HG02642 (cell line): ENCODE measurements around the gene CBLL2.
"Not testable (repeated sequence)": the region's sequence is repeated elsewhere in the genome, so short reads cannot be mapped to it uniquely, and the experiment has no call there.

Experiments
- ATAC-seq: cut with Tn5 transposase; IDR thresholded peaks from one replicate; pipeline ENCODE4 v1.9.1; 2021; ENCODE audit warnings: mild to moderate bottlenecking; ENCODE audit not compliant: unreplicated experiment, poor library complexity

Gene CBLL2, protein sequence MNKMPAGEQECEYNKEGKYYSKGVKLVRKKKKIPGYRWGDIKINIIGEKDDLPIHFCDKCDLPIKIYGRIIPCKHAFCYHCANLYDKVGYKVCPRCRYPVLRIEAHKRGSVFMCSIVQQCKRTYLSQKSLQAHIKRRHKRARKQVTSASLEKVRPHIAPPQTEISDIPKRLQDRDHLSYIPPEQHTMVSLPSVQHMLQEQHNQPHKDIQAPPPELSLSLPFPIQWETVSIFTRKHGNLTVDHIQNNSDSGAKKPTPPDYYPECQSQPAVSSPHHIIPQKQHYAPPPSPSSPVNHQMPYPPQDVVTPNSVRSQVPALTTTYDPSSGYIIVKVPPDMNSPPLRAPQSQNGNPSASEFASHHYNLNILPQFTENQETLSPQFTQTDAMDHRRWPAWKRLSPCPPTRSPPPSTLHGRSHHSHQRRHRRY

DNA sequence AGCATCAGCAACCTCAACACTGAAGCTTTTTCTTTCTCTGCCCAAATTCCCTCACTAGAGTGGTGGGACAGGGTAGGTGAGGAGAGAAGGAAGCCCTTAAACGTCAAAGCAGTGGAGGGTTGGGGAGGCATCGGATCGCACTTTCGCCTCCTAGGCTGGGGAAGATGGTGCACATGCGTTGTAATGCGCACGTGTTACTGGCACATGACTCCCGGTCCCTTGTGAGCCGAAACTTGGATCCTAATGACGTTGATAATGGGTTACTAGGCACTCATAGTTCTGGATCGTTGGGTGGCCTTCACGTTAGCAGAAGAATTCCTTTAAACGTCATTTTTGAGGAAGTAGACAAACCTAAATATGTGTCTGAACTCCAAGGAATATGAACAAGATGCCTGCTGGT lies at the start of gene CBLL2:
Gene CBLL2, plus strand, starts transcription at position 301 of the 400 bp plus-strand sequence. Its CDS starts 79 bp downstream, at position 380.
- no peak for ATAC-seq

DNA sequence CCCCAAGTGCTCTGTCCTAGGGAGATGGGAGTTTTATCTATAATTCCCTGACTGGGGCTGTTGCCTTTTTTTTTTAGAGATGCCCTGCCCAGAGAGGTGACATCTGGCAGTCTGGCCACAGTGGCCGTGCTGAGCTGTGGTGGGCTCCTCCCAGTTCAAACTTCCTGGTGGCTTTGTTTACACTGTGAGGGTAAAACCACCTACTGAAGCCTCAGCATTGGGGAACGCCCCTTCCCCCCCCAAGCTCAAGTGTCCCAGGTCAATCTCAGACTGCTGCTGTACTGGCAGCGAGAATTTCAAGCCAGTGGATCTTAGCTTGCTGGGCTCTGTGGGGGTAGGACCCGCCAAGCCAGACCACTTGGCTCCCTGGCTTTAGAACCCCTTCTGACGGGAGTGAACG lies 38.3 kb upstream of the CBLL2 start:
- ATAC-seq = no peak

DNA sequence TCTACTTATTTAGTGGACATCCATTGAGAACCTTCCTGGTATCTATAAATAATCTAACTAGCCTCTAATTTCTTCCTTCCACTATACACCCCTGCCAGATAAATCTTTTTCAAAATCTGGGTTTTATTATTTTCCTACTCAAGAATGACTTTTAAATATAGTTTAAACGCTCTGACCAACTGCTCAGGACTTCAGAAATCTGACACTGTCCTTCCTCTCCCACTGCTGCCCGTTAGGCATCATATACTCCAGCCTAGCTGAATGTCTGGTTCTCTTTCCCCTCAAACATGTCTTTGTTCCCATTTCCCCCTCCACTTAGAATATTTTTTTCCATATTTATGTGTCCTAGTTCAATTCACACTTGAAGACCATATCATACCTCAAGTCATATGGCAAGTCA lies 35.2 kb upstream of the CBLL2 start:
- no peak for ATAC-seq

DNA sequence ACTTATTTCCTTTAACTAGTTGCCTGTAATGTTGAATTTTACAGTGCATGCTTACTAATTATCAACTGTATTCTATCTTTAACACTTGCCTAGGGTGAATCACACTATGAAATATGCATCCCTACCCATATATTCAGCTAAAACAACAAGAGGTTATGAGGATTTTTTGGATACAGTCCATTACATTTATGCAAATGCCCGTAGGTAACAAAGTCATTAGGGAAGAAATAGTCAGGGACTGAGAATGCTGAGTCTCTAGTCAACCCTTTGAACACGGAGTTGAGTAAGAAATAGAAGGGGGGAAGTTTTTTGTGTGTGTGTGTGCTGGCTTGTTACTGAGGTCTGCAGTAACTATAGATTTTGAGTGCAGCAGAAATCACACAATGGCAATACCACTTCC lies 26.1 kb upstream of the CBLL2 start:
- no peak for ATAC-seq

DNA sequence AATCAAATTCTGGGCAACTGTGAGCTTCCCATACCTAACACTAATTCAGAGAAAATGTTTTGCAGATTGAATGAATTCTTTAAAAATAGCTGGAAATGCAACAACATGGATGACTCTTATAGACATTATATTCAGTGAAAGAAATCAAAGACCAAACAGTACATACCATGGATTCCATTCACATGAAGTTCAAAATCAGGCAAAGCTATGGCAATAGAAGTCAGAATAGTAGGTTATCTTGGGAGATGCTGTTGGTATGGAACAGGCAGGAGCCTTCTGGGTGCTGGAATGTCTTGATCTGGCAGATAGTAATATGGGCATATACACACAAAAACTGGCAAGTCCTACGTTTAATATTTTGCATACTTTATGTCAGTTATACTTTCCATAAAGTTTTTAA lies 25.5 kb upstream of the CBLL2 start:
- no peak for ATAC-seq

DNA sequence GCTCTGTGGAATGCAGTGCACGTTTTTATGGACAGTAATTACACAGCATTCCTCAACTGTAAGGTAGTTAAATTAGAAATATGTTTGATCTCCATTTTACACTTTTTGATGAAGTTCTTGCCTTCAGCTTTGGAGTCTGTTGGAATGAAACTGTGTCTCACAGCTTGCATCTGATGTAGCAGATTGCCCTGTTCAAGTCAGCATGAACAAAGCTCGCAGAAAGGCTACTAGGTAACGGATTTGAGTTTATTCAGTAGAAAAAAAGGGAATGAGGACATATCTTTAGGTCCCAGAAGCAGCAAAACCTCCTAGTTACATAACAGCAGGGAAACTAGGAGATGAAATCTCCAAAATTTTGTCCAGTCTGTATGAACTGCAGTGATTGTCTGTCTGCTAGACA lies 24.3 kb upstream of the CBLL2 start:
- ATAC-seq = no peak

DNA sequence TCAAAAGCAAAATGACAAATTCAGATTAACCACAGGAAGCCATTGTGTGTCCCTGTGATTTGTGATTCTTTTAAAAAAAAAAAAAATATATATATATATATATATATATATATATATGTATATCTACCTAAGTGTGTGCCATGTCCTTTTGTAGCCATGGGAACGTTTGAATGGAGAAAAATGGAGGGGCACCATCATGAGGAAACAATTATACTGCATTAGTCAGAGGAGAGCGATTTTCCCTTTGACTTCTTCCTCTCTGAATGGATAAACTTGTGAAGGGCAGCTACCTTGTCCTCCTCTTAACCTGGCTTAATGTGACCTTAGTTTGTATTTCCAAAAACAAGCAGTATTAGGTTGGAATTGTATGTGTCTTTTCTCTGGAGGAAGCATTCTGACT lies 23.3 kb upstream of the CBLL2 start:
- ATAC-seq = no peak

DNA sequence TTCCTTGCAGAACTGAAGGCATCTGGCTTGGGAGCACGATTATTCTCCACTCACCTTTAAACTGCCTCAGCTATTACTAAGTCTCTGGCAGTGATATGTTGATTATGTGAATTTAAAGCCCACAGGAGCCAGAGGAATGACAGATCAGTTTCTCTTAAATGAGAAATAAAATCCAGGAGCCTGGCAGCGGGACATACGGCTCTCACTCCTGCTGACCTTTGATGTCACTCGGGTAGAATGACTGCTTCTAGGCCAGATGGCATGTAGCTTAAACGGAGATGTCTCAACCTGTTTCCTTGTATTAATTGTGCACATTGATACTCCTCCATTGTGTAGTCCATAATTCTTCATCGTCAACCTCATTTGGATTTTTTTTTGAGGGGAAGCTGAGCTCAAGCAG lies 4.0 kb upstream of the CBLL2 start:
- no peak for ATAC-seq

DNA sequence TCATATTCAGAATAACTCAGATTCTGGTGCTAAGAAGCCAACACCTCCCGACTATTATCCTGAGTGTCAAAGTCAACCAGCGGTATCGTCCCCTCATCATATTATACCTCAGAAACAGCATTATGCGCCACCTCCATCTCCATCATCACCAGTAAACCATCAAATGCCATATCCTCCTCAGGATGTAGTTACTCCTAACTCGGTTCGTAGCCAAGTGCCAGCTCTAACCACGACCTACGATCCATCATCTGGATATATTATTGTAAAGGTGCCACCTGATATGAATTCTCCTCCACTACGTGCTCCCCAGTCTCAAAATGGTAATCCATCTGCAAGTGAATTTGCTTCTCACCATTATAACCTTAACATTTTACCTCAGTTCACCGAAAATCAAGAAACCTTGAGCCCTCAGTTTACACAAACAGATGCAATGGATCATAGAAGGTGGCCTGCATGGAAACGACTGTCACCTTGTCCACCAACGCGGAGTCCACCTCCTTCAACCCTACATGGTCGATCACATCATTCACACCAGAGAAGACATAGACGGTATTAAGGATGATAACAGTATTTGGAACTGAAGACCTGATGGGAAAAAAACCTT lies 1.1 kb downstream of the CBLL2 start:
- ATAC-seq = no peak

DNA sequence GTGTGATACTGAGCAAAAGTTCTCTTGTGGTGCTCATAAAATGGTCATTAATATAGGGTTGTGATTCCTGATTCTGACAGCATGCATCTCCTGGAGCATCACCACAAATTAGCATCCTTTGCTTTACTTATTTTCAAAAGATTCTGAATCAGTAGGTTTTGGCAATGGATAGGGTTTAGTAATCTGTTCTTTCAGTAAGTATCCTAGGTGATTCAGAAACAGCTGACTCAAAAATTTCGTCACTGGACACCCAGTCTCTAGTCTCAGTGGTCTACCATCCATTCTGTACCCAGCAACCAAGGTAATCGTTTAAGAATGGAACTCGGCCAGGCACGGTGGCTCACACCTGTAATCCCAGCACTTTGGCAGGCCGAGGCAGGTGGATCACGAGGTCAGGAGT lies 4.1 kb downstream of the CBLL2 start:
- ATAC-seq = no peak

DNA sequence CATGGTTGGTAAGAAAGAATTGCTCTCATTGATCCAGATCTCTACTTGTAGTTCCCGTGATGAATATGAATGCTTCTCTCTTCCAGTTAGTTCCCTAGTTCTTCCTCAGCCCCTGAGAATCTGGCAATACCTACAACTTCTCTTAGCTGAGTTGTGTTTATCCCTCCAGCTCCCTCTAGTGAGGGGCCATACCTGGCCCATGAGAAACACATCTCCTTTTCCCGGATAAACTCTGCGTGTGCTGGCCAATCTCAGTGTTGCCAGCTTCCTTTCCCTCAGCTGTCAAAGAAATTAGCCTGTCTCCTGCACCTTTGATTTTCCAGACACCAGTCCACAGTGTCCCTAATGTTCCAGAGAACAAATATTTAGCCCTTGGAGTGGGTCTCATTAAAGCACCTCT lies 5.7 kb downstream of the CBLL2 start:
- no peak for ATAC-seq

DNA sequence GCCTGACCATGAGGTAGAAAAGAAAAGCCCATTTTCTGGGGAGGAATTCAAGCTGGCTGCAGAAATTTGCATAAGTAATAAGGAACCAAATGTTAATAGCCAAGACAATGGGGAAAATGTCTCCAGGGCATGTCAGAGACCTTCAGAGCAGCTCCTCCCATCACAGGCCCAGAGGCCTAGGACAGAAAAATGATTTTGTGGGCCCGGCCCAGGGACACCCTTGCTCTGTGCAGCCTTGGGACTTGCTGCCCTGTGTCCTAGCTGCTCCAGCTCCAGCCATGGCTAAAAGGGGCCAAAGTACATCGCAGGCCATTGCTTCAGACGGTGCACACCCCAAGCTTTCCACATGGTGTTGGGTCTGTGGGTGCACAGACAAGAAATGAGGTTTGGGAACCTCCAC lies 16.5 kb downstream of the CBLL2 start:
- ATAC-seq = not testable (repeated sequence)

DNA sequence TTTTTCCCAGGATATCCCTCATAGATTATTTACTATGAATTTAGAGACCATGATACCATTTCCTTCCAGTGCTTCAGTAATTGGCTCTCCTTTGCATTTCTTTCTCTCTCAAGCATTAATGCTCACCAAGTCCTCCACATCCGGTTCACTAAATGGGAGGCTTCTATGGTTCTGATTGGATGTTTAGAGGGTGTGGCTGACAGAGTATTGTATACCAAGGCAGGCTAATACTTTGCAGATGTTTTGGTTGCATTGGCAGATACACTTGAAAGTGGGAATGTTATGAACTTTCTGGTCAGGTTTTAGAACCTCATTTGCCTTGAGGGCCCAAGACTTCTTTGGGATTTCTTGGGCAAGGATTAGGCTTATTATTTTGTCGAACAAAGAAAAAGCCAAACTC lies 24.2 kb downstream of the CBLL2 start:
- no peak for ATAC-seq

DNA sequence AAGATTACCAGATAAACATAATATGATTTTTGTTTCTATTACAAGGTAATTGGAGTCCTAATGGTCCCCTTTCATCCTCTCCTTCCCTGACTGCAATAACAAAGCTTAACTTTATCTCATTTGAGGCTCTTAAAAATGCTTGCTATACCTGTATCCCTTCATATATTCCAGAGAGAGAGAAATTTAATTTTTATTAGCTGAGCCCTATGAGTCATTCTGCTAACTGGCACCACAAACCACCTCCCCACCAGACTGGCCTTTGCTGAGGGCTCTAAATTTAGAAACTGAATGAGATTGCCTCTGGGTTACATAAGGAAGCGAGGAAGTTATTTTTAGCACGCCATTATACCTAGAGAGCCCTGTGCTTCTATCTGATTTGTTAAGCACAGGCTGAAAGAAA lies 27.4 kb downstream of the CBLL2 start:
- no peak for ATAC-seq

DNA sequence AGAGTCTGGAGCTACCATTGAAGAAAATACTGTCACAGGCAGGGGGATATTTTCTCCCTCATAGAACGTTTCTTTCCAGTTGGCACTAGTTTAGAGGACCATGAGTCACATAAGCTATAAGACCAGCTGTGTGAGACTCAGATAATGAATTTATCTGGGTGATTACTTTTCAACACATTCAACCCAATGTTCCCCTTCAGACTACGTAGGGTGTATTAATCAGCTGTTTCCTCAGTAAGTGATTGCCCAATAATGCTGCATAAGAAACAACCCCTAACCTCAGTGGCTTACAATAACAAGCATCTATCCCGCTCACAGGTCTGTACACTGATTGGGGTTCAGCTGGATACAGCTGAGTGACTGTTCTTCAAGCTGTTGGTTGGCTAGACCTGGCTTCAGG lies 38.1 kb downstream of the CBLL2 start:
- ATAC-seq = no peak

DNA sequence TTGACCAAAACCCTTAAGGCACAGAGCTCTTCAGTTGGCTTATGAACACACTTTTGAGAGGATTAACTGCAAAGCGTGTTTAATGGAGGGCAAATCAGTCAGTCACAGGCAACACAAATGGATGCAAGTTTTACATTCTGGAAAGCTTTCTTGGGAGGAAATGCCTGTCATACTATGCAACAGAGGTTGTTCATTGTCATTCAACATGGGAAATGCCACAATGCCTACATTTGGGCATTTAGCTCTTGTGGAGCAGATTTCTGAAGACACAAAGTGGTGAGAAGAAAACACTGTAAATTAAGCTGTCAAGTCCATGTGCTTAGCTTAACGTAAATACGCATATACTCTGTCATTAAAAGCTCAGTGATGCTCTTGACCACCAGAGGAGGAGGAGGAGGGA lies 41.1 kb downstream of the CBLL2 start:
- ATAC-seq = no peak

DNA sequence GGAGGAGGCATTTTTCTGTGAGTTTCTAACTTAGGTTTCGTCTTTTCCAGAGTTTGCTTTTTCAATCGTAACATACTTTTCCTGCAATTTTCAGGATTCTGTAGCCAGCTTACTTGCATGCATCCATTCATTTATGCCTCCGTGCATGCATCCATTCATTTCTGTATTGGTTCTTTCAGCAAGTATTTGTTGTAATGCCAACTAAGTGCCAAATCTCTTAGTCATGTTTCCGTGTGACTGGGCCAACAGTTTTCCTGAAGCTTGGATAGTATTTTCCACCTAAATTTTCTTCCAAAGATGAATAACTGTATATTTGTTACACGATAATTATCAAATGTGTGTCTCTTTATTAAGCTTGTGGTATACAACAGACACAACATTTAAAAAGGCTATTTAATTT lies 41.5 kb downstream of the CBLL2 start:
- no peak for ATAC-seq

DNA sequence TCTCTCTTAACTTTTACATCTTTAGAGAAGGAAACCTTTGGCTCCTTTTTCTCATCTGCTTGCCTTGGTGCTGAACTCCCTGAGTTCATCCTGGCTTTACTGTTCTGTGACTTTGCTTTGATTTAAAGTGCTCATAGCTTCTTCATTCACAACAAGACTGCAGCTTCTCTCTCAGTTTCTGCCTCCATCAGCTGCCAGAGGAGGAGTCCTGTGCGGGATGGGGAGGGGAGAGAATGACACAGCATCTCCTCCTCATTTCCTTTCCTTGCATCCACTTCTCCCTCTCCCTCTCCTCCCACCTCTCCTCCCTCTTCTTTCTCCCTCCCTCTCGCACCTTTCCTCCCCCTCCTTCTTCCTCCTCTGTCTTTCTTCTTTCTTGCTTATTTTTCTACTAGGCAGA lies 42.0 kb downstream of the CBLL2 start:
- ATAC-seq = no peak

DNA sequence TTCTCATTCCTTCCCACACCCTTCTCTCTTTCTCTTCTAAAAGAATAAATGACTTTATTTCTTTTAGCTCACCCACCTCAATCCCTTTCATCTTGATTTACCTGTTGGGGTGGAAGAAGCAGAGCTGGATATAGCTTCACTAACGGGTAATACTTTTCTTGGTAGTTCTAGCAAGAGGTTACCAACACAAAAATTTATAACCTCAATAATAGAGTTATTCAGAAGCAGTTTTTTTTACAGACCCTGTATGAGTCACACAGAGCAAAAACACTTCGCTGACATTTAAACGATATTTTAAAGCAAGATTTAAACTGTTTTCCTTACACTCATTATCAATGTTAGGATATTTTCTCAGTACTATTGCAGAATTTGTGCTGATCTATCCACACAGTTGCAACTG lies 42.4 kb downstream of the CBLL2 start:
- no peak for ATAC-seq

DNA sequence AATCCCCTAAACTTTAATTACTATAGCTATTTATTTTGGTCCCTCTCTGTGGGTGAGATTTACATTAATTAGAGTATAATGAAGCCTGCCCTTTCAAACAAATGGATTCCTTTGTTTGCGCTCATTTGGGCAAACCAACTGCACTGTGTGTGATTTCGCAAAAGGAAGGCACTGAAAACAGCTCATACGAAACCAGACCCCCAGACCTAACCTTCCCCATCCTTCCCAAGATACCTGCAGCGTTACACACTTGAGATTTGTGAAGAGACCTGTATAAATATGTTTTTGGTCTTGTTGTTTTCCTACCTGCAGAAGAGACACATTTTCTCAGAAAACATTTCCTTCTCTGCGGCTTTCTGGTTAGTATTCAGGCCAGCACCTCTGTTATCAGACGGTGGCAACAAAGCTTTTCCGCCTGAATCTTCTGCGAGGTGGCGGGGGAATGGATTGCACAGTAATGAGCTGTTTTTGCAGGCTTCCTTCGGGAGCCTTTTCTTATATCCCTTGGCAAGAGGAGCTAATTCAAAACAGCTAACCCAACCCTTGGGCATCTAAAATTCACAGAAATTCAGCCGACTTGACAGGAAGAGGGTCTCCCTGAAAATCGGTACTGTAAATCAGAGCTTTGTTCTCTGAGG lies 47.6 kb downstream of the CBLL2 start:
- ATAC-seq = no peak

DNA sequence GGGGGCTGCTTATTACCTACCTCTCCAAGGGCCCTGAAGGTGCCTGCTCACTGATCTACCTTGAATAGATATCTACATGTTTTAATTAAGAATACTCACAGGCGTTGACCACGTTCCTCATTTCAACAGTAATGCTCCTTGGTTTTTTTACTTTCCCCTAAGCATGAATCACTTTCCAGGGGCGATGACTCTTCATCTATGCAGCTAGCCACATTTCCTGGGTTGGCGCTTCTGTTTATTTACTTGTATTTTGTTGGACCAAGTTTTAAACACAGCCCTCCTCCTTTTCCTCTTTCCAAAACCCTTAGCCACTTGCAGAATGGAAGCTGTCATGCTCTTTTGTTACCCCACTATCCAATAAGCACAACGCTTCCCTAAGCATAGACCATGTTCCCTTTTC lies 50.8 kb downstream of the CBLL2 start:
- ATAC-seq = no peak
